HepG2 (cell line): Measurements from ENCODE around the gene C19orf38. TPM values are rescaled to one million over a fixed set of nuclear protein-coding genes. Genes with fewer than 3 reads are reported as not detected.

Experiments
- ARID3A ChIP-seq: IDR thresholded peaks from 2 replicates; pipeline ENCODE4 v1.6.1; 2012; ENCODE audit warnings: low read depth, low read length, improper control_type of control experiment
- BCL3 ChIP-seq: sonication (generic); formaldehyde crosslinking; IDR thresholded peaks from 2 replicates; pipeline ENCODE4 v1.5.1; 2020; ENCODE audit warnings: mild to moderate bottlenecking, missing genetic modification reagents, moderate library complexity
- CREB1 ChIP-seq, 2 experiments: fragments of 450-650 bp in 1 of 2; IDR thresholded peaks; 2 replicates each; pipeline ENCODE4 v1.6.1; 2016 to 2017; ENCODE audit warnings: control low read depth in 1 of 2, mild to moderate bottlenecking in 1 of 2, missing compliant biosample characterization in 1 of 2, missing genetic modification characterization in 1 of 2
- ETV6 ChIP-seq: sonication (generic); formaldehyde crosslinking; conservative IDR thresholded peaks from 2 replicates; pipeline ENCODE4 v1.4.0; 2020; ENCODE audit warnings: missing genetic modification reagents
- FIP1L1 ChIP-seq: fragments of 200-400 bp; formaldehyde crosslinking; IDR thresholded peaks from 2 replicates; pipeline ENCODE4 v1.6.1; 2018; ENCODE audit warnings: low read depth, mild to moderate bottlenecking, low read length, moderate library complexity, borderline replicate concordance; ENCODE audit not compliant: insufficient read depth
- PHF5A ChIP-seq: IDR thresholded peaks from one replicate; pipeline ENCODE4 v1.6.1; 2018; ENCODE audit warnings: low read depth, missing genetic modification reagents; ENCODE audit not compliant: unreplicated experiment
- REST ChIP-seq, 2 experiments: IDR thresholded peaks; 2 replicates each; pipeline ENCODE4 v1.6.1; 2011 to 2012; ENCODE audit warnings: low read length in 2 of 2, borderline replicate concordance in 1 of 2, low read depth in 1 of 2, mild to moderate bottlenecking in 1 of 2, moderate library complexity in 1 of 2
- SP1 ChIP-seq, 2 experiments: fragments of 450-650 bp in 1 of 2; sonication (generic) in 1 of 2; formaldehyde crosslinking in 1 of 2; IDR thresholded peaks; 2 replicates each; pipeline versions ENCODE4 v1.4.0 to v1.6.1; 2016 to 2020; ENCODE audit warnings: missing genetic modification reagents in 1 of 2
- ZGPAT ChIP-seq: IDR thresholded peaks from 2 replicates; pipeline ENCODE4 v1.6.1; 2016; ENCODE audit warnings: mild to moderate bottlenecking
- ZMAT3 ChIP-seq: sonication (generic); formaldehyde crosslinking; conservative IDR thresholded peaks from 2 replicates; pipeline ENCODE4 v1.7.0; 2021; ENCODE audit warnings: missing genetic modification reagents
- ZNF224 ChIP-seq: sonication (generic); formaldehyde crosslinking; IDR thresholded peaks from 2 replicates; pipeline ENCODE4 v1.5.0; 2020; ENCODE audit warnings: mild to moderate bottlenecking, missing genetic modification reagents
- ZNF432 ChIP-seq: sonication (generic); formaldehyde crosslinking; IDR thresholded peaks from 2 replicates; pipeline ENCODE4 v1.5.0; 2020; ENCODE audit warnings: missing genetic modification reagents, mild to moderate bottlenecking, borderline replicate concordance
- ZNF570 ChIP-seq: sonication (generic); formaldehyde crosslinking; IDR thresholded peaks from 2 replicates; pipeline ENCODE4 v1.4.0; 2020; ENCODE audit warnings: mild to moderate bottlenecking, missing genetic modification reagents, borderline replicate concordance
- ZNF687 ChIP-seq: sonication (generic); formaldehyde crosslinking; IDR thresholded peaks from 2 replicates; pipeline ENCODE4 v1.5.1; 2020; ENCODE audit warnings: mild to moderate bottlenecking, missing genetic modification reagents, moderate library complexity
- ZSCAN20 ChIP-seq: sonication (generic); formaldehyde crosslinking; IDR thresholded peaks from 2 replicates; pipeline ENCODE4 v1.4.0; 2020; ENCODE audit warnings: missing genetic modification reagents, mild to moderate bottlenecking, borderline replicate concordance
- polyA plus RNA-seq, 8 experiments: library from polyadenylated mRNA; depleted of rRNA in 3 of 8; stranded (reverse) in 7 of 8; unstranded in 1 of 8; fragments of >200 nt; fragmentation: Illumina TruSeq in 4 of 8; extraction: Trizol in 4 of 8; gene quantifications; 2 replicates each; pipeline versions ENCODE4 v1.2.1 to v1.2.3, GENCODE V29; 2011 to 2016; ENCODE audit warnings: low read depth in 4 of 8, missing spikeins in 1 of 8, mixed read lengths in 1 of 8; ENCODE audit not compliant: insufficient read depth in 1 of 8
- total RNA-seq, 5 experiments: library from RNA; depleted of rRNA; stranded (reverse); fragments of >200 nt; fragmentation: Illumina TruSeq; extraction: Trizol; gene quantifications; 2 replicates each; pipeline ENCODE4 v1.2.3, GENCODE V29; 2016; ENCODE audit warnings: low read depth in 1 of 5

Gene C19orf38
- total and polyA plus RNA-seq, 2 of the 13 experiments (the other 11 are each of a cell fraction or from before 2014, with no cell fraction given) = 0.11 TPM; not detected in 1

- TF ChIP-seq ZNF432 = no peak
- TF ChIP-seq PHF5A (CRISPR knock-in tag) = no peak
- no peak for TF ChIP-seq ZNF570 (CRISPR knock-in tag)
- TF ChIP-seq BCL3 = no peak
- TF ChIP-seq ZNF687 (CRISPR knock-in tag) = peak; percentile 24; the same call in 1 of the 2 replicates
- TF ChIP-seq ZSCAN20 (CRISPR knock-in tag) = no peak
- TF ChIP-seq CREB1 (IDR thresholded peaks at IDR 0.05) = peak; percentile 63; the same call in 1 of the 2 replicates
- TF ChIP-seq CREB1 (CRISPR knock-in tag; IDR thresholded peaks at IDR 0.05) = no peak
- no peak for TF ChIP-seq REST (IDR thresholded peaks at IDR 0.05; ENCODE audit: borderline replicate concordance in 1 of 2, low read depth in 1 of 2, low read length in 2 of 2)
- TF ChIP-seq SP1 (IDR thresholded peaks at IDR 0.05) = 0 out of 2 replicates have a peak, but pooled peaks have one; percentile 33
- TF ChIP-seq SP1 (CRISPR knock-in tag; IDR thresholded peaks at IDR 0.05) = peak; percentile 84
- no peak for TF ChIP-seq FIP1L1
- no peak; the same call in 1 of the 2 replicates for TF ChIP-seq ZMAT3 (CRISPR knock-in tag)
- no peak for TF ChIP-seq ZNF224 (CRISPR knock-in tag)
- TF ChIP-seq ETV6 (CRISPR knock-in tag) = no peak
- TF ChIP-seq ARID3A = no peak
- TF ChIP-seq ZGPAT (CRISPR knock-in tag) = peak; percentile 32; the same call in 1 of the 2 replicates
Observed at GRCh38 chr19:10870955-10871603, 22.9 kb downstream of the C19orf38 start, which contains the start of gene CARM1 (continued).
